ENCODE results near the gene ADM5. TPM values are rescaled to one million over a fixed set of nuclear protein-coding genes. Genes with fewer than 3 reads are reported as not detected.

The ADM5 gene
- total and polyA plus RNA-seq, 11 donors = 0.14 to 1.6 (median 0.60) TPM; not detected in 1

- DNase-seq (no peak), ATAC-seq (no peak)
- H3K27ac ChIP-seq = no peak overlapping the region
- no peaks in the 10 kb centered on the region for H3K36me3 ChIP-seq
- TF ChIP-seq, protein P1, sequence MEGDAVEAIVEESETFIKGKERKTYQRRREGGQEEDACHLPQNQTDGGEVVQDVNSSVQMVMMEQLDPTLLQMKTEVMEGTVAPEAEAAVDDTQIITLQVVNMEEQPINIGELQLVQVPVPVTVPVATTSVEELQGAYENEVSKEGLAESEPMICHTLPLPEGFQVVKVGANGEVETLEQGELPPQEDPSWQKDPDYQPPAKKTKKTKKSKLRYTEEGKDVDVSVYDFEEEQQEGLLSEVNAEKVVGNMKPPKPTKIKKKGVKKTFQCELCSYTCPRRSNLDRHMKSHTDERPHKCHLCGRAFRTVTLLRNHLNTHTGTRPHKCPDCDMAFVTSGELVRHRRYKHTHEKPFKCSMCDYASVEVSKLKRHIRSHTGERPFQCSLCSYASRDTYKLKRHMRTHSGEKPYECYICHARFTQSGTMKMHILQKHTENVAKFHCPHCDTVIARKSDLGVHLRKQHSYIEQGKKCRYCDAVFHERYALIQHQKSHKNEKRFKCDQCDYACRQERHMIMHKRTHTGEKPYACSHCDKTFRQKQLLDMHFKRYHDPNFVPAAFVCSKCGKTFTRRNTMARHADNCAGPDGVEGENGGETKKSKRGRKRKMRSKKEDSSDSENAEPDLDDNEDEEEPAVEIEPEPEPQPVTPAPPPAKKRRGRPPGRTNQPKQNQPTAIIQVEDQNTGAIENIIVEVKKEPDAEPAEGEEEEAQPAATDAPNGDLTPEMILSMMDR (IDR thresholded peaks at IDR 0.05) = no peak
- TF ChIP-seq POLR2A (IDR thresholded peaks at IDR 0.05) = no peak
- 93 to 96% (median 94%) methylated on average over 7 to 10 of the region's 10 CpGs for WGBS, 4 donors
- no peaks in the 10 kb centered on the region for H3K9me3 ChIP-seq
- H3K27me3 ChIP-seq = no peaks in the 10 kb centered on the region
- intact Hi-C loops (cut with DNase I) = no loop called here
- no peak overlapping the region for H3K4me3 ChIP-seq
- H3K4me1 ChIP-seq = no peaks in the 10 kb centered on the region
These were observed 50.5 kb downstream of the ADM5 start for GRCh38 chr19:49739933-49740332.

Small RNA genes within 50 kb of the gene (microRNA-seq; reads per million reads assigned to microRNA genes)
- 0 to 0.51 (median 0.21) reads per million in 4 donors for gene MIR5088

Other genes with a start within 250 kb of the ADM5 start
- gene SLC17A7, start 248.1 kb upstream of the ADM5 start, total RNA-seq = 1 to 10 TPM in 4 of 9 donors, under 1 TPM in 5; 0.46 to 1.6 (median 0.89) TPM
- gene SLC17A7, start 248.1 kb upstream of the ADM5 start, polyA plus RNA-seq = 1 to 10 TPM in 1 of 2 donors, under 1 TPM in 1; 0.64 to 1.1 TPM
- 10 to 100 TPM; 16.3 to 49.9 (median 31.1) TPM for gene PIH1D1, start 237.8 kb upstream of the ADM5 start, total RNA-seq
- 10 to 100 TPM; 22.6 to 57.6 TPM for gene PIH1D1, start 237.8 kb upstream of the ADM5 start, polyA plus RNA-seq
- gene ALDH16A1, start 236.4 kb upstream of the ADM5 start, total RNA-seq = 10 to 100 TPM in 2 of 9 donors, 1 to 10 TPM in 7; 3.4 to 18.6 (median 8.5) TPM
- 10 to 100 TPM in 1 of 2 donors, 1 to 10 TPM in 1; 7.3 to 11.7 TPM for gene ALDH16A1, start 236.4 kb upstream of the ADM5 start, polyA plus RNA-seq
- gene FLT3LG, start 215.4 kb upstream of the ADM5 start, total RNA-seq = 10 to 100 TPM in 1 of 9 donors, 1 to 10 TPM in 8; 1.7 to 13.4 (median 2.4) TPM
- gene FLT3LG, start 215.4 kb upstream of the ADM5 start, polyA plus RNA-seq = 1 to 10 TPM; 2.9 to 5.5 TPM
- gene RPL13A, start 202.0 kb upstream of the ADM5 start, total RNA-seq = 1,000 to 10,000 TPM in 8 of 9 donors, 100 to 1,000 TPM in 1; 876 to 1,739 (median 1,261) TPM
- 1,000 to 10,000 TPM; 1,194 to 2,850 TPM for gene RPL13A, start 202.0 kb upstream of the ADM5 start, polyA plus RNA-seq
- 1,000 to 10,000 TPM in 5 of 9 donors, 100 to 1,000 TPM in 4; 778 to 1,895 (median 1,011) TPM for gene RPS11, start 193.2 kb upstream of the ADM5 start, total RNA-seq
- gene RPS11, start 193.2 kb upstream of the ADM5 start, polyA plus RNA-seq = 1,000 to 10,000 TPM; 2,258 to 2,723 TPM
- gene FCGRT, start 176.9 kb upstream of the ADM5 start, total RNA-seq = 100 to 1,000 TPM in 2 of 9 donors, 10 to 100 TPM in 7; 57.3 to 317 (median 69.2) TPM
- gene FCGRT, start 176.9 kb upstream of the ADM5 start, polyA plus RNA-seq = 10 to 100 TPM; 46.7 to 54.6 TPM
- gene RCN3, start 161.6 kb upstream of the ADM5 start, total RNA-seq = 10 to 100 TPM in 4 of 9 donors, 1 to 10 TPM in 5; 3.8 to 50.8 (median 9.6) TPM
- 10 to 100 TPM; 16.3 to 16.8 TPM for gene RCN3, start 161.6 kb upstream of the ADM5 start, polyA plus RNA-seq
- 10 to 100 TPM; 37.3 to 67.2 (median 46.3) TPM for gene NOSIP, start 109.0 kb upstream of the ADM5 start, total RNA-seq
- gene NOSIP, start 109.0 kb upstream of the ADM5 start, polyA plus RNA-seq = 10 to 100 TPM; 65.5 to 91.3 TPM
- 1 to 10 TPM in 4 of 9 donors, under 1 TPM in 4, not detected in 1; 0.27 to 1.5 (median 0.88) TPM for gene PRRG2, start 108.3 kb upstream of the ADM5 start, total RNA-seq
- 1 to 10 TPM in 1 of 2 donors, under 1 TPM in 1; 0.53 to 3.2 TPM for gene PRRG2, start 108.3 kb upstream of the ADM5 start, polyA plus RNA-seq
- 10 to 100 TPM; 10.9 to 20.0 (median 15.5) TPM for gene PRR12, start 98.4 kb upstream of the ADM5 start, total RNA-seq
- gene PRR12, start 98.4 kb upstream of the ADM5 start, polyA plus RNA-seq = 10 to 100 TPM in 1 of 2 donors, 1 to 10 TPM in 1; 8.0 to 13.6 TPM
- 100 to 1,000 TPM in 7 of 9 donors, 10 to 100 TPM in 2; 64.4 to 149 (median 110) TPM for gene RRAS, start 49.5 kb upstream of the ADM5 start, total RNA-seq
- 100 to 1,000 TPM; 133 to 177 TPM for gene RRAS, start 49.5 kb upstream of the ADM5 start, polyA plus RNA-seq
- 10 to 100 TPM; 24.5 to 52.8 (median 46.3) TPM for gene SCAF1, start 47.4 kb upstream of the ADM5 start, total RNA-seq
- gene SCAF1, start 47.4 kb upstream of the ADM5 start, polyA plus RNA-seq = 10 to 100 TPM; 26.9 to 28.2 TPM
- gene IRF3, start 23.7 kb upstream of the ADM5 start, total RNA-seq = 10 to 100 TPM; 23.1 to 55.7 (median 30.5) TPM
- gene IRF3, start 23.7 kb upstream of the ADM5 start, polyA plus RNA-seq = 10 to 100 TPM; 35.1 to 68.0 TPM
- 10 to 100 TPM in 5 of 9 donors, 1 to 10 TPM in 4; 5.9 to 15.9 (median 10.0) TPM for gene BCL2L12, start 23.7 kb upstream of the ADM5 start, total RNA-seq
- 10 to 100 TPM; 14.2 to 18.6 TPM for gene BCL2L12, start 23.7 kb upstream of the ADM5 start, polyA plus RNA-seq
- 100 to 1,000 TPM; 106 to 170 (median 124) TPM for gene PRMT1, start 12.3 kb upstream of the ADM5 start, total RNA-seq
- 100 to 1,000 TPM; 113 to 283 TPM for gene PRMT1, start 12.3 kb upstream of the ADM5 start, polyA plus RNA-seq
- 1 to 10 TPM in 8 of 9 donors, under 1 TPM in 1; 1.00 to 6.0 (median 2.2) TPM for gene CPT1C, start 1.5 kb downstream of the ADM5 start, total RNA-seq
- gene CPT1C, start 1.5 kb downstream of the ADM5 start, polyA plus RNA-seq = 1 to 10 TPM; 3.0 to 3.1 TPM
- gene TSKS, start 73.7 kb downstream of the ADM5 start, total RNA-seq = under 1 TPM in 6 of 9 donors, not detected in 3; 0.23 to 0.77 (median 0.34) TPM
- gene TSKS, start 73.7 kb downstream of the ADM5 start, polyA plus RNA-seq = under 1 TPM; 0.49 to 0.72 TPM
- gene AP2A1, start 77.4 kb downstream of the ADM5 start, total RNA-seq = 100 to 1,000 TPM in 1 of 9 donors, 10 to 100 TPM in 8; 53.6 to 152 (median 70.5) TPM
- gene AP2A1, start 77.4 kb downstream of the ADM5 start, polyA plus RNA-seq = 100 to 1,000 TPM in 1 of 2 donors, 10 to 100 TPM in 1; 33.4 to 115 TPM
- gene FUZ, start 123.7 kb downstream of the ADM5 start, total RNA-seq = 10 to 100 TPM; 12.7 to 29.1 (median 16.2) TPM
- gene FUZ, start 123.7 kb downstream of the ADM5 start, polyA plus RNA-seq = 10 to 100 TPM; 14.3 to 24.3 TPM
- gene MED25, start 128.7 kb downstream of the ADM5 start, total RNA-seq = 100 to 1,000 TPM in 1 of 9 donors, 10 to 100 TPM in 8; 45.8 to 119 (median 54.7) TPM
- 10 to 100 TPM; 44.1 to 60.2 TPM for gene MED25, start 128.7 kb downstream of the ADM5 start, polyA plus RNA-seq
- 100 to 1,000 TPM in 1 of 9 donors, 10 to 100 TPM in 8; 70.9 to 109 (median 91.5) TPM for gene PTOV1, start 161.6 kb downstream of the ADM5 start, total RNA-seq
- gene PTOV1, start 161.6 kb downstream of the ADM5 start, polyA plus RNA-seq = 100 to 1,000 TPM in 1 of 2 donors, 10 to 100 TPM in 1; 85.9 to 135 TPM
- gene PNKP, start 178.0 kb downstream of the ADM5 start, total RNA-seq = 10 to 100 TPM; 26.6 to 57.0 (median 36.8) TPM
- 10 to 100 TPM; 32.7 to 54.7 TPM for gene PNKP, start 178.0 kb downstream of the ADM5 start, polyA plus RNA-seq
- 10 to 100 TPM; 25.3 to 46.0 (median 31.2) TPM for gene AKT1S1, start 187.8 kb downstream of the ADM5 start, total RNA-seq
- 10 to 100 TPM; 41.9 to 55.1 TPM for gene AKT1S1, start 187.8 kb downstream of the ADM5 start, polyA plus RNA-seq
- gene TBC1D17, start 188.1 kb downstream of the ADM5 start, total RNA-seq = 10 to 100 TPM; 30.1 to 54.8 (median 39.8) TPM
- gene TBC1D17, start 188.1 kb downstream of the ADM5 start, polyA plus RNA-seq = 10 to 100 TPM; 30.7 to 35.9 TPM
- 10 to 100 TPM in 2 of 9 donors, under 1 TPM in 4, not detected in 3; 0.27 to 21.6 (median 0.64) TPM for gene IL4I1, start 207.3 kb downstream of the ADM5 start, total RNA-seq
- under 1 TPM in 1 of 2 donors, not detected in 1; 0.30 TPM for gene IL4I1, start 207.3 kb downstream of the ADM5 start, polyA plus RNA-seq
- gene ATF5, start 239.6 kb downstream of the ADM5 start, total RNA-seq = 10 to 100 TPM in 2 of 9 donors, 1 to 10 TPM in 7; 3.9 to 33.0 (median 8.2) TPM
- 10 to 100 TPM; 16.0 to 30.5 TPM for gene ATF5, start 239.6 kb downstream of the ADM5 start, polyA plus RNA-seq
- 10 to 100 TPM; 24.6 to 61.9 (median 33.3) TPM for gene NUP62, start 239.9 kb downstream of the ADM5 start, total RNA-seq
- gene NUP62, start 239.9 kb downstream of the ADM5 start, polyA plus RNA-seq = 10 to 100 TPM; 14.0 to 30.3 TPM